Uterus (tissue), 4 donors: ENCODE data around the gene LY6G5B. TPM values are rescaled to one million over a fixed set of nuclear protein-coding genes. Genes with fewer than 3 reads are reported as not detected.

Experiments
- DNase-seq, 2 donors: peaks; one replicate each; pipeline ENCODE4 v3.0.0-alpha.2; 2019 to 2020
- H3K27ac ChIP-seq, 2 donors: fragments of 200-600 bp; sonication (generic); 1 replicate in 1 of 2; 2 replicates in 1 of 2; pipeline ENCODE4 v1.5.1; 2016 to 2018
- H3K27me3 ChIP-seq, 2 donors: fragments of 200-600 bp; sonication (generic); one replicate each; pipeline ENCODE4 v1.5.1; 2018 to 2019; ENCODE audit warnings: control low read depth in 1 of 2
- H3K36me3 ChIP-seq, 2 donors: fragments of 200-600 bp; sonication (generic); one replicate each; pipeline ENCODE4 v1.5.1; 2019; ENCODE audit warnings: control low read depth in 1 of 2
- H3K4me1 ChIP-seq, 2 donors: fragments of 200-600 bp; sonication (generic); one replicate each; pipeline ENCODE4 v1.5.1; 2018 to 2019; ENCODE audit warnings: control low read depth in 1 of 2
- H3K4me3 ChIP-seq, 2 donors: fragments of 200-600 bp; sonication (generic); 1 replicate in 1 of 2; 2 replicates in 1 of 2; pipeline ENCODE4 v1.5.1; 2018 to 2019; ENCODE audit warnings: mild to moderate bottlenecking in 1 of 2
- H3K9me3 ChIP-seq, 2 donors: fragments of 200-600 bp; sonication (generic); one replicate each; pipeline ENCODE4 v1.5.1; 2019; ENCODE audit warnings: control low read depth in 1 of 2
- POLR2A ChIP-seq, 2 donors: fragments of 450-650 bp; IDR thresholded peaks; one replicate each; pipeline ENCODE4 v1.6.1; 2016; ENCODE audit warnings: antibody characterized with exemption in 2 of 2, mild to moderate bottlenecking in 1 of 2, moderate library complexity in 1 of 2
- intact Hi-C: fragments of 100-400 bp; cut with DNase I; formaldehyde crosslinking; loops from one replicate; pipeline ENCODE4 v1.15.1; 2023; ENCODE audit warnings: low total_unique reads
- total RNA-seq, 4 donors: library from RNA; depleted of rRNA in 3 of 4; stranded (reverse); fragments of >200 nt in 3 of 4; gene quantifications; one replicate each; pipeline versions ENCODE4 v1.1.0 to v1.2.4, GENCODE V29; 2014 to 2023
- TF ChIP-seq, protein P1 (sequence below), 4 experiments: fragments of 200-600 bp in 2 of 4; fragments of 450-650 bp in 2 of 4; sonication (generic) in 2 of 4; IDR thresholded peaks; one replicate each; pipeline ENCODE4 v1.5.1; 2016 to 2019; ENCODE audit warnings: antibody characterized with exemption in 4 of 4, mild to moderate bottlenecking in 2 of 4, moderate library complexity in 1 of 4
- donor health status: DM: yes; HTN: yes; CAD: no.

Gene LY6G5B
- total RNA-seq, 4 donors from 2014 or later, result 1.0 to 27.4 (median 4.3) TPM

DNA sequence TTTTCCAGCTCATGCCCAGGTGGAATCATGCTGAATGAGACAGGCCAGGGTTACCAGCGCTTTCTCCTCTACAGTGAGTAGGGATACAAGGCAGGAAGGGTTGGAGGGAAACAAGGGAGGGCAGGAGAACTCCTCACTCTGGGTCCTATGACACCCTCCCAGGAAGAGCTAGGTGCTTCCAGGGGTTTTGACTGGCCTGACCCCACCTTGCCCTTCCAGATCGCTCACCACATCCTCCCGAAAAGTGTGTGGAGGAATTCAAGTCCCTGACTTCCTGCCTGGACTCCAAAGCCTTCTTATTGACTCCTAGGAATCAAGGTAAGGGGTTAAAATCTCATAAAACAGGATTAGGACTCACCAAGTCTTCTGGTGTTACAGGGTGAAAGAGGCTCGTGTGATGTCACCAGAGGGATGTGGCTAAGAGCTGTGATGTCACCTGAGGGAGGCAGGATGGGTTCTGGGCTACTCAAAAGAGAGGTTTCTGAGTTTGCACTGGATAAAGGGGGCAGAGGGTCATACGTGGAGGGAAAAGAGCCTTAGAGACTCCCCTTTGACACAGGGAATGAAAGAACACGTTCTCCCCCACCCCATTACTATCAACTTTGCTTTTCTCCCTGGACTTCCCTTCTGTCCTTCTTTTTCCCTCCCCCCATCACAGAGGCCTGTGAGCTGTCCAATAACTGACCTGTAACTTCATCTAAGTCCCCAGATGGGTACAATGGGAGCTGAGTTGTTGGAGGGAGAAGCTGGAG lies 12.2 kb upstream of the LY6G5B start:
- H3K36me3 ChIP-seq, result no peaks in the 10 kb centered on the region
- H3K4me1 ChIP-seq, result peaks cover 11 to 16% of the 10 kb centered on the region in 2 donors
- no peak for DNase-seq
- H3K27me3 ChIP-seq, result no peaks in the 10 kb centered on the region
- no peak overlapping the region for H3K27ac ChIP-seq
- intact Hi-C loops, result no loop called here
- TF ChIP-seq, protein P1, sequence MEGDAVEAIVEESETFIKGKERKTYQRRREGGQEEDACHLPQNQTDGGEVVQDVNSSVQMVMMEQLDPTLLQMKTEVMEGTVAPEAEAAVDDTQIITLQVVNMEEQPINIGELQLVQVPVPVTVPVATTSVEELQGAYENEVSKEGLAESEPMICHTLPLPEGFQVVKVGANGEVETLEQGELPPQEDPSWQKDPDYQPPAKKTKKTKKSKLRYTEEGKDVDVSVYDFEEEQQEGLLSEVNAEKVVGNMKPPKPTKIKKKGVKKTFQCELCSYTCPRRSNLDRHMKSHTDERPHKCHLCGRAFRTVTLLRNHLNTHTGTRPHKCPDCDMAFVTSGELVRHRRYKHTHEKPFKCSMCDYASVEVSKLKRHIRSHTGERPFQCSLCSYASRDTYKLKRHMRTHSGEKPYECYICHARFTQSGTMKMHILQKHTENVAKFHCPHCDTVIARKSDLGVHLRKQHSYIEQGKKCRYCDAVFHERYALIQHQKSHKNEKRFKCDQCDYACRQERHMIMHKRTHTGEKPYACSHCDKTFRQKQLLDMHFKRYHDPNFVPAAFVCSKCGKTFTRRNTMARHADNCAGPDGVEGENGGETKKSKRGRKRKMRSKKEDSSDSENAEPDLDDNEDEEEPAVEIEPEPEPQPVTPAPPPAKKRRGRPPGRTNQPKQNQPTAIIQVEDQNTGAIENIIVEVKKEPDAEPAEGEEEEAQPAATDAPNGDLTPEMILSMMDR (IDR thresholded peaks at IDR 0.05), result no peak
- no peak for TF ChIP-seq POLR2A (IDR thresholded peaks at IDR 0.05)
- H3K4me3 ChIP-seq, result no peak overlapping the region
- no peaks in the 10 kb centered on the region for H3K9me3 ChIP-seq

DNA sequence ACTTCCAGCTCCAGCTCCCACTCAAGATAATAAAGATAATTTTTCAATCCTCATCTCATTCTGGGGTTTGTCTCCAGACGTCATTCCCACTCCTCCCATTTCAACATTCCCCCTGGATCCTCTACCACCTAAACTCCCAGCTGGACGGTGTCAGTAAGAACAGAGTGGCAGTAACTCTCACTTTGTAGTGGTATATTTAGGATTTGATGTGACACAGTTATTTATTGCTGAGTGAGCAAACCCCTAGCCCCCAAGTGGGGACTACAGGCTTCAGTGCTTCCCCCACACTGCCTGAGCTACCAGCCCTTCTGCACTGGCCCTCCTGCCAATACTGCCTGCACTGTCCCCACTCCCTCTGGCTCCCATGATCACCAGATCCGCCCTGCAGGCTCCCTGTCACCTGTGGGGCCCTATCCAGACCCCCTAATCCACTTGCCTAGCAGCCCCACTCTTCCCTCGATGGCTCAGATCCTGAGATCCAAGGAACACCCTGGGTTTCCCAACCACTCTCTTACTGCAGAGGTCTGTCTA lies 11.6 kb upstream of the LY6G5B start:
- intact Hi-C loops, result no loop called here

DNA sequence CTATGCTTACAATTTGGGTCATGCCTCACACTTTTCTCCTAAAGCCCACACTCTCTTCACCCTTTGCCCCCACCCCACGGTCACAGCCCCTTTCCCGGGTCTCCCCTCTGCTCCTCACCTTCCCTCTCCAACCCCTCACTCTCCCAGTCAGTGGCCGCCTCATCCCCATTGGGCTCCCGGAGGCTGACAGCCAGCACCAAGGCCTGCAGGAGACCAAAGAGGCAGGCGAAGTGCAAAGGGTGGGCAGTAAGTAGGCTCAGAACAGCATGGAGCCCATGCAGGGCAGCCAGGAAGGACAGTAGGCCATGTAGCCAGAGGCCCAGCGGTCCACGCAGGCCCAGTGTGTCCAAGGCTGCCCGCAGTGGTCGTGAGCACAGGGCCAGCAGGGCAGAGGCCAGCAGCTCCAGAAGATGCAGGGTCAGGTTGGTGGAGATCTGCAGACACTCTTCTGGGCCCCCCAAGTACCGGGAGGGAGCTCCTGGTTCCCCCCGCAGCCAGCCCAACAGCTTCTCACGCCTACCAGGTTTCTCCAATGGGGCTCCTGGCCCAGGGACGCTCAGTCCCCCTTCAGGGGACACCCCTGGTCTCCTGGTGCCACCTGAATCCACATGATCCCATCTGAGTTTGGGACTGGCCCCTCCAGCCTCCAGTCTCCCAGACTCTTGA lies 10.7 kb upstream of the LY6G5B start:
- Histone ChIP-seq H3K36me3 (no peaks in the 10 kb centered on the region), H3K4me1 (peaks cover 11 to 19% of the 10 kb centered on the region in 2 donors), H3K27me3 (no peaks in the 10 kb centered on the region), H3K9me3 (no peaks in the 10 kb centered on the region), H3K4me3 (peak overlapping the region; percentile 58 to 71), H3K27ac (peak overlapping the region; percentile 81 to 91)
- no peak for DNase-seq
- no peak for TF ChIP-seq POLR2A (IDR thresholded peaks at IDR 0.05)
- TF ChIP-seq, protein P1 (IDR thresholded peaks at IDR 0.05), result no peak
- intact Hi-C loops, result no loop called here

More for the DNA sequence above, 11.6 kb upstream of the LY6G5B start:
- Histone ChIP-seq H3K4me3 (no peak overlapping the region), H3K27ac (no peak overlapping the region), H3K36me3 (no peaks in the 10 kb centered on the region), H3K27me3 (no peaks in the 10 kb centered on the region), H3K9me3 (no peaks in the 10 kb centered on the region), H3K4me1 (peaks cover 11 to 16% of the 10 kb centered on the region in 2 donors)
- TF ChIP-seq, protein P1 (IDR thresholded peaks at IDR 0.05), result no peak
- no peak for TF ChIP-seq POLR2A (IDR thresholded peaks at IDR 0.05)
- DNase-seq, result no peak

DNA sequence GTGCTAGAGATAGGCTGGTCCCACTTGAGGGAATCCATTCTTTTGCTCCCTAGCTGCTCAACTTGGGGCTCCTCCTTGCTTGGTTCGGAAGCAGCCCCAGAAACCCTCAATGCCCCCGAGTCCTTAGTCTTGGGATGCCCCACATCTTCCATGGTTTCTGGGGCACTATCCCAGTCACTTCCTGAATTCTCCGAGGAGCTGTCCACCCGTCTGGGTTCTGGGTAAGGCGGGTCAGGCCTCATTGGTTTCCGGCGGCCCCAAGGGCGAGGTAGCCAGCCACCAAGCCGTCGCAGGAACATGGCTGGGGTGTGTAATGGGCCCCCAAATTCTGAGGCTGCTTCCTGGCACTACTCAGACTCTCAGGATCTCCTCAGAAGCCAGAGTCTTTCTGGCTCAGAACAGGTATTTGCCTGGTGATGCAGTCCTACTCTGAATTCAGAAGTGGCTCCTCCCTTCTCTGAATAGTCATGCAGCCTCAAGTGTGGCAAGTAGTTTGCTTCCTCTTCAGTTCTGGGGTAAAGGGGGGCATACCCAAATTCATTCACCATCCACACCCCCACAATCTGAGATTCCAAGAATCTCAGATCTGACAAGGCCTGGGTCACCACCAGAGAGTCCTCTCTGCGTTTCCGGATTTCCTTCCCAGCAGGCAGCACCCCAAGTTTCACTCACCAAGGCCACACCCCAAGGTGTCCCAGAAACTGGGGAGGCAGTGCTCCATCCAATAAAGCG lies 10.0 kb upstream of the LY6G5B start:
- no peaks in the 10 kb centered on the region for H3K36me3 ChIP-seq
- H3K9me3 ChIP-seq, result no peaks in the 10 kb centered on the region
- intact Hi-C loops, result no loop called here
- no peaks in the 10 kb centered on the region for H3K27me3 ChIP-seq
- no peak for TF ChIP-seq POLR2A (IDR thresholded peaks at IDR 0.05)
- TF ChIP-seq, protein P1 (IDR thresholded peaks at IDR 0.05), result no peak
- H3K4me3 ChIP-seq, result peak overlapping the region; percentile 58 to 71
- DNase-seq, result no peak
- peak overlapping the region; percentile 81 to 91 for H3K27ac ChIP-seq
- peaks cover 11 to 19% of the 10 kb centered on the region in 2 donors for H3K4me1 ChIP-seq
